Epithelial cell of proximal tubule (primary cell): ENCODE results near the gene ATRIP. TPM values are rescaled to one million over a fixed set of nuclear protein-coding genes. Genes with fewer than 3 reads are reported as not detected.

ENCODE experiments used
- DNase-seq: peaks from one replicate; pipeline ENCODE4 v3.0.0-alpha.2; 2011; ENCODE audit warnings: low read depth
- H3K4me3 ChIP-seq: 2 replicates; pipeline ENCODE4 v1.5.1; 2011; ENCODE audit warnings: low read depth, mild to moderate bottlenecking, low read length
- CTCF ChIP-seq: conservative IDR thresholded peaks from 2 replicates; pipeline ENCODE4 v1.5.1; 2012; ENCODE audit warnings: low read depth, mild to moderate bottlenecking, low read length
- total RNA-seq: library from RNA; depleted of rRNA; stranded (reverse); fragments of >200 nt; gene quantifications from 2 replicates; pipeline ENCODE4 v1.2.3, GENCODE V29; 2015

The ATRIP gene
- total RNA-seq, 1 donor from 2014 or later = 5.9 TPM

GRCh38 chr3:48505968-48506504 is 59.5 kb downstream of the ATRIP start:
- no peak for DNase-seq
- H3K4me3 ChIP-seq = no peak overlapping the region
- no peak for TF ChIP-seq CTCF

- no peak overlapping the region for H3K4me3 ChIP-seq
- TF ChIP-seq CTCF = peak; percentile 62
Measured at GRCh38 chr3:48507256-48508061, 60.9 kb downstream of the ATRIP start.

GRCh38 chr3:48511551-48511950 is 65.0 kb downstream of the ATRIP start:
- TF ChIP-seq CTCF = no peak

More at GRCh38 chr3:48507256-48508061, 60.9 kb downstream of the ATRIP start:
- peak; percentile 18 for DNase-seq

GRCh38 chr3:48514431-48515227 is 68.1 kb downstream of the ATRIP start:
- H3K4me3 ChIP-seq = no peak overlapping the region
- TF ChIP-seq CTCF = no peak
- DNase-seq = no peak

More at GRCh38 chr3:48511551-48511950, 65.0 kb downstream of the ATRIP start:
- H3K4me3 ChIP-seq = no peak overlapping the region
- DNase-seq = no peak

Other genes starting within 250 kb of the ATRIP start
- not detected in 2 replicates for gene CAMP, start 223.2 kb upstream of the ATRIP start, total RNA-seq
- 3.8 and 4.6 TPM in 2 replicates for gene ZNF589, start 205.6 kb upstream of the ATRIP start, total RNA-seq
- gene NME6, start 145.4 kb upstream of the ATRIP start, total RNA-seq = 45.5 and 50.0 TPM in 2 replicates
- not detected in 2 replicates for gene SPINK8, start 113.1 kb upstream of the ATRIP start, total RNA-seq
- gene FBXW12, start 74.5 kb upstream of the ATRIP start, total RNA-seq = 0.23 TPM in 1 of 2 replicates, not detected in the other
- gene PLXNB1, start 16.7 kb upstream of the ATRIP start, total RNA-seq = 75.7 and 106 TPM in 2 replicates
- 22.0 and 26.9 TPM in 2 replicates for gene CCDC51, start 6.6 kb upstream of the ATRIP start, total RNA-seq
- 573 and 687 TPM in 2 replicates for gene TMA7, start 6.5 kb upstream of the ATRIP start, total RNA-seq
- 188 and 209 TPM in 2 replicates for gene SHISA5, start 57.4 kb downstream of the ATRIP start, total RNA-seq
- 8.8 and 19.3 TPM in 2 replicates for gene PFKFB4, start 110.1 kb downstream of the ATRIP start, total RNA-seq
- gene UCN2, start 117.0 kb downstream of the ATRIP start, total RNA-seq = 4.8 and 6.6 TPM in 2 replicates
- gene COL7A1, start 148.6 kb downstream of the ATRIP start, total RNA-seq = 47.5 and 211 TPM in 2 replicates
- 348 and 432 TPM in 2 replicates for gene UQCRC1, start 162.9 kb downstream of the ATRIP start, total RNA-seq
- not detected in 2 replicates for gene TMEM89, start 175.0 kb downstream of the ATRIP start, total RNA-seq
- 26.3 and 33.4 TPM in 2 replicates for gene SLC26A6, start 188.7 kb downstream of the ATRIP start, total RNA-seq
- 0.87 and 2.5 TPM in 2 replicates for gene CELSR3, start 216.1 kb downstream of the ATRIP start, total RNA-seq
- 34.4 and 45.5 TPM in 2 replicates for gene NCKIPSD, start 239.2 kb downstream of the ATRIP start, total RNA-seq